ENCODE measurements around the gene DTHD1. TPM values are rescaled to one million over a fixed set of nuclear protein-coding genes. Genes with fewer than 3 reads are reported as not detected.

The DTHD1 gene
- total RNA-seq, 1 donor from 2014 or later, result not detected

DNA sequence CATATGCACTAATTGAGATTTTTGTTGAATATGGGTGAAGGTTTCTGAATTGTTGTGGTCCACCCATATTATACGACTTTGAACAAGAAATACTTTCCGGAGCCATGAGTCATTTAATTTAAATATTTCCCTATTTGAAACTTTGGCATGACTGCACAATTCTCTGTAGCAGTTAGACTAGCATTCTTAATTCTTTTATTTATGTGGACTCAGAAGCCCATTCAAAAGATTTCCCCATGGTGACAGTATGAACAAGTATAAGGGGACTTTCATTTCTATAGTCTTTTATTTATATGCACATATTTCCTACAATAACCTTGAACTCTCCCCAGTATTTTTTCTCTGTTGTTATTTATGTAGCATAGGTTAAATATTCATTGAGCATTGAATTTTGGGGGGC, 72.6 kb downstream of the DTHD1 start:
- no peak for DNase-seq (ENCODE audit: low read depth)
- TF ChIP-seq, protein P1, sequence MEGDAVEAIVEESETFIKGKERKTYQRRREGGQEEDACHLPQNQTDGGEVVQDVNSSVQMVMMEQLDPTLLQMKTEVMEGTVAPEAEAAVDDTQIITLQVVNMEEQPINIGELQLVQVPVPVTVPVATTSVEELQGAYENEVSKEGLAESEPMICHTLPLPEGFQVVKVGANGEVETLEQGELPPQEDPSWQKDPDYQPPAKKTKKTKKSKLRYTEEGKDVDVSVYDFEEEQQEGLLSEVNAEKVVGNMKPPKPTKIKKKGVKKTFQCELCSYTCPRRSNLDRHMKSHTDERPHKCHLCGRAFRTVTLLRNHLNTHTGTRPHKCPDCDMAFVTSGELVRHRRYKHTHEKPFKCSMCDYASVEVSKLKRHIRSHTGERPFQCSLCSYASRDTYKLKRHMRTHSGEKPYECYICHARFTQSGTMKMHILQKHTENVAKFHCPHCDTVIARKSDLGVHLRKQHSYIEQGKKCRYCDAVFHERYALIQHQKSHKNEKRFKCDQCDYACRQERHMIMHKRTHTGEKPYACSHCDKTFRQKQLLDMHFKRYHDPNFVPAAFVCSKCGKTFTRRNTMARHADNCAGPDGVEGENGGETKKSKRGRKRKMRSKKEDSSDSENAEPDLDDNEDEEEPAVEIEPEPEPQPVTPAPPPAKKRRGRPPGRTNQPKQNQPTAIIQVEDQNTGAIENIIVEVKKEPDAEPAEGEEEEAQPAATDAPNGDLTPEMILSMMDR (conservative IDR thresholded peaks at IDR 0.05; ENCODE audit: low read depth, low read length), result no peak
- no peak overlapping the region for H3K4me3 ChIP-seq (ENCODE audit: low read depth, low read length)

DNA sequence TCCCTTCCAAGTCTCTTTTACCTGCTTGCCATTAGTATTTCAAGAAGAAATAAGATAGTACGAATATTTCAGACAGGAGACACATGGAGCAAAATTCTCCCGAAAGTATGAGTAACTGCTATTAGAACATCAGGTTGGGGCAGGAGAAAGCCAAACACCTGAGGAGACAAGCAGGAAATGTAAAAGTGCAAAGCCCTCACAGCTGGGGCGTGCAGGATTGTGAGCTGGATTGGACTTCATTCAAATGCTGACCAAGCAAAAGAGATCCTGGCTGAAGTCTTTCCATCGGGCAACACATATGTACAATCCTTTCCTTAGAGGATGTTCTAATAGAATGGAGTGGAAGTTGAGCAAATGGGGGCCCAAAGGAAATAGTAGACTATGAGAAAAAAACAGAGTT, 76.8 kb downstream of the DTHD1 start:
- TF ChIP-seq, protein P1 (conservative IDR thresholded peaks at IDR 0.05; ENCODE audit: low read depth, low read length), result no peak
- DNase-seq (ENCODE audit: low read depth), result no peak

DNA sequence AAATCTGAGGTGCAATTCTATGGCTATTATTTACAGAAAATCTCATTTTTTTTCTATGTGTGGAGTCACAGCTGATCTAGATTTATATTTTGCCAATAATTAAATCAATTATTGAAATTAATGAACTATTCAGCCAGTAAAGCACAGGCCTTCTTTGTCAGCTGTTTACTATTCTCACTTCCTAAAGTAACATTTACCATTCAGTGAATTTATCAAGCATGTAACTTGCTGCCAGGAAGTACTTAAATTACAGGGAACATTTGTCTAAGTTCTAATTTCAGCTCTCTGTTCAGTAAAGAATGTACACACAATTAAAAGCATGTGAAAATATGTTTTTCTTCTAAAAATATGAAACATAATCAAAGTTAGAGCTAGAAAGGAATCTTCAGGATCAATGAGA, 79.3 kb downstream of the DTHD1 start:
- no peak for DNase-seq (ENCODE audit: low read depth)
- TF ChIP-seq, protein P1 (conservative IDR thresholded peaks at IDR 0.05; ENCODE audit: low read depth, low read length), result no peak
- H3K4me3 ChIP-seq (ENCODE audit: low read depth, low read length), result no peak overlapping the region

More for the DNA sequence above, 76.8 kb downstream of the DTHD1 start:
- no peak overlapping the region for H3K4me3 ChIP-seq (ENCODE audit: low read depth, low read length)

DNA sequence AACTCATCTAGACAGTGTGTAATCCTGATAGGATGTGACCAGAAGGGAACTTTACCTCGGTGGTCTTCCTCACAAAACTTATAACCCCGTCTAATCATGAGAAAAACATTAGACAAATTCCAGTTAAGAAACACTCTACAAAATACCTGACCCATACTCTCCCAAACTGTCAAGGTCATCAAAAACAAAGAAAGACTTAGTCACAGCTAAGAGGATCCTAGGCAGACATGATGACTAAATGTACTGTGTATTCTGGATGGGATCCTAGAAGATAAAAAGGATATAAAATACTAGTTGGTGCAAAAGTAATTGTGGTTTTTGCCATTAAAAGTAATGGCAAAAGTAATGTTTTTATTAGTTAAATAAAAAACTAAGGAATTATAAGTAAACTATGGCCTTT, 81.6 kb downstream of the DTHD1 start:
- DNase-seq (ENCODE audit: low read depth), result no peak
- H3K4me3 ChIP-seq (ENCODE audit: low read depth, low read length), result no peak overlapping the region
- TF ChIP-seq, protein P1 (conservative IDR thresholded peaks at IDR 0.05; ENCODE audit: low read depth, low read length), result no peak

DNA sequence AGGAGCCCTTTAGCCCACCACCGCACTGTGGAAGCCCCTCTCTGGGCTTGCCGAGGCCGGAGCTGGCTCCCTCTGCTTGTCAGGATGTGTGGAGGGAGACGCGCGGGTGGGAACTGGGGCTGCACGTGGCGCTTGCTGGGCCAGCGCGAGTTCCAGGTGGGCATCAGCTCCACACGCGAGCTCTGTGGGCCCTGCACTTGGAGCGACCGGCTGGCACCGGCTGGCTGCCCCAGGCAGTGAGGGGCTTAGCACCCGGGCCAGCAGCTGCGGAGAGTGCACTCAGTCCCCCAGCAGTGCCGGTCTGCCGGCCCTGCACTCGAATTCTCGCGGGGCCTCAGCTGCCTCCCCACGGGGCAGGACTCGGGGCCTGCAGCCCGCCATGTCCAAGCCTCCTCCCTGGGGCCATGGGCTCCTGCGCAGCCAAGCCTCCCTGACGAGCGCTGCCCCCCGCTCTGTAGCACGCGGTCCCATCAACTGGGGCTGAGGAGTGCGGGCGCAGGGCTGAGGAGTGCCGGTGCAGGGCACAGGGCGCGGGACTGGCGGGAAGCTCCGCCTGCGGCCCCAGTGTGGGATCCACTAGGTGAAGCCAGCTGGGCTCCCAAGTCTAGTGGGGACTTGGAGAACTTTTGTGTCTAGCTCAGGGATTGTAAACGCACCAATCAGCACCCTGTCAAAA, 93.6 kb downstream of the DTHD1 start:
- no peak overlapping the region for H3K4me3 ChIP-seq (ENCODE audit: low read depth, low read length)
- no peak for DNase-seq (ENCODE audit: low read depth)
- TF ChIP-seq, protein P1 (conservative IDR thresholded peaks at IDR 0.05; ENCODE audit: low read depth, low read length), result no peak

DNA sequence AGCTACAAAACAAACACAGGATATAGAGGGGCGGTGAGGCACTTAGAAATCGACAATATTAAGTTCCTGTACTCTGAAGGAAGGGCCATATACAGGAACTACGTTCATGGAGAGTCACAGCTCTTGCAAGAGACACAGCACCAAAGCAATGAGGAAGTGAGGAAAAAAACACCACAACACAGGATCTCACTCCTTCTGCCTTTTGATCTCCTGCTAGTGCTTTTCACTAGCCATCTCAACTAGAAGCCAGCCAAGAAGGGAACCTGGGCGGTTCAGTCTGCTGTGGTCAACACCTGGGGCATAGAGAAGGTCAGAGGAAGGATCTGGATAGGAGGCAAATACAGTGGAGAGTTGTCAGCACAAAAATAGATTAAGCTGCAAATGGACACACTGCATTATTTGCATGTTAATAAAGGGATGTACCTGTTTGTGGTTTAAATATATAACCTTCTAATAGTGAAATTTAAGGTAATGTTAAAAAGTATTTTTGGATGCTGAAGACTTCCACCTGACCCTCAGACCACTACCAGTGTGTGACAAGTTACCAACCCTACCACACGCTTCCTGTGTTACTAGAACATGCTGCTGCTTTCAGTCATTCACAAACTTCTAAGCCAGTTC, 104.6 kb downstream of the DTHD1 start:
- H3K4me3 ChIP-seq (ENCODE audit: low read depth, low read length), result no peak overlapping the region
- TF ChIP-seq, protein P1 (conservative IDR thresholded peaks at IDR 0.05; ENCODE audit: low read depth, low read length), result no peak
- no peak for DNase-seq (ENCODE audit: low read depth)

DNA sequence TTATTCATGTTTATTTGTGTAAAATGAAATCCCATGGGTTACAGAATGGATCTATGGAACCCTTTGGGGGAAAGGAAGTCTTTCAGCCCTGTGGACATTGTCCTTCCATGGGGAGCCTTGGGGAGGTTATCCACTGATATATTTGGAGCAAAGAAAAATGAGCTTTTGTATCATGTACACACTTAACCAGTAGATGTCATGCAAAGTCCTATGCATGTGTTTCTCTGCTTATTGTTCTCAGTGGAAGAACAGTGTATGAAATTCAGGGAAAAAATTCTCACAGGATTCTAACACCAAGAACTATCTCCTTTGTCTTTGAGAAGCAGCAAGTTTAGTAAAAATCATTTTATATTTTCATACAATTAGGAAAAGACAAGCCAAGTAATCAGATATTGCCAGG, 105.3 kb downstream of the DTHD1 start:
- TF ChIP-seq, protein P1 (conservative IDR thresholded peaks at IDR 0.05; ENCODE audit: low read depth, low read length), result no peak
- no peak overlapping the region for H3K4me3 ChIP-seq (ENCODE audit: low read depth, low read length)
- no peak for DNase-seq (ENCODE audit: low read depth)
